Keratinocyte (primary cell): ENCODE results near the gene PIK3AP1.

Experiments
- CTCF ChIP-seq, 3 experiments: IDR thresholded peaks in 1 of 3; conservative IDR thresholded peaks in 1 of 3; optimal IDR thresholded peaks in 1 of 3; 2 replicates in 2 of 3; 3 replicates in 1 of 3; pipeline versions ENCODE3 to v1.5.1; 2011; ENCODE audit warnings: low read length in 3 of 3, mild to moderate bottlenecking in 3 of 3, moderate library complexity in 2 of 3, control low read depth in 1 of 3, inconsistent platforms in 1 of 3; ENCODE audit not compliant: insufficient read depth in 2 of 3; ENCODE audit errors: extremely low read depth in 1 of 3
- EZH2 ChIP-seq: IDR thresholded peaks from one replicate; pipeline ENCODE4 v1.6.1; 2012; ENCODE audit warnings: inconsistent platforms, mild to moderate bottlenecking, low read length, moderate library complexity

GRCh38 chr10:96650958-96651357, 69.4 kb downstream of the PIK3AP1 start:
- no peak for TF ChIP-seq CTCF (optimal IDR thresholded peaks at IDR 0.05 in 1 of 3, IDR thresholded peaks at IDR 0.05 in 1 of 3, conservative IDR thresholded peaks at IDR 0.05 in 1 of 3; ENCODE audit: extremely low read depth in 1 of 3, insufficient read depth in 2 of 3, low read length in 3 of 3)
- TF ChIP-seq EZH2 = no peak
